ENCODE measurements around the gene C10orf67. TPM values are rescaled to one million over a fixed set of nuclear protein-coding genes. Genes with fewer than 3 reads are reported as not detected.
"Not testable (repeated sequence)": the region's sequence is repeated elsewhere in the genome, so short reads cannot be mapped to it uniquely, and the experiment has no call there.

The C10orf67 gene
- total and polyA plus RNA-seq, 2 of the 8 experiments (the other 6 are each of a cell fraction or from before 2014, with no cell fraction given) = 0.05 to 0.11 TPM

DNA sequence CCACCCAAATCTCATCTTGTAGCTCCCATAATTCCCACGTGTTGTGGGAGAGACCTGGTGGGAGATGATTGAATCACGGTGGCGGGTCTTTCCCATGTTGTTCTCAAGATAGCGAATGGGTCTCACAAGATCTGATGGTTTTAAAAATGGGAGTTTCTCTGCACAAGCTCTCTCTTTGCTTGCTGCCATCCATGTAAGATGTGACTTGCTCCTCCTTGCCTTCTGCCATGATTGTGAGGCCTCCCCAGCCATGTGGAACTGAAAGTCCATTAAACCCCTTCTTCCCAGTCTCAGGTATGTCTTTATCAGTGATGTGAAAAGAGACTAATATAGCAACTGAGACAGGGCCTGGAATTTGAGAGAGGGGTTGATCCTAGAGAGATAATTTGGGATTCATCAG, 91.7 kb downstream of the C10orf67 start:
- H3K79me2 ChIP-seq (ENCODE audit: control insufficient read depth in 1 of 2, insufficient read depth in 2 of 2, low read length in 2 of 2); H2BK12ac ChIP-seq (ENCODE audit: low read depth, low read length); H4K91ac ChIP-seq (replicated peaks; ENCODE audit: insufficient read length, low read length); H2BK20ac ChIP-seq (ENCODE audit: low read length); H3K18ac ChIP-seq (ENCODE audit: extremely low read depth, low read length); H4K5ac ChIP-seq (ENCODE audit: insufficient read length, low read depth, low read length); H2BK120ac ChIP-seq (replicated peaks; ENCODE audit: low read depth, low read length); H3K9me3 ChIP-seq (ENCODE audit: insufficient read depth in 2 of 2, low read depth in 1 of 2, low read length in 1 of 2); H3K4me2 ChIP-seq (ENCODE audit: insufficient read depth in 1 of 2, low read depth in 2 of 2, low read length in 2 of 2); H2BK5ac ChIP-seq (ENCODE audit: low read depth, low read length); H2AK5ac ChIP-seq (ENCODE audit: low read depth, low read length); H2BK15ac ChIP-seq (ENCODE audit: low read length); H2AFZ ChIP-seq (ENCODE audit: low read length); H3K9ac ChIP-seq (replicated peaks in 1 of 4; ENCODE audit: extremely low read depth in 1 of 4, low read depth in 3 of 4, low read length in 3 of 4); H3K56ac ChIP-seq (replicated peaks; ENCODE audit: insufficient read length, low read depth, low read length); H3K23ac ChIP-seq (ENCODE audit: insufficient read length); DNase-seq (ENCODE audit: low read depth in 1 of 2, low spot score in 2 of 2); H3K27me3 ChIP-seq (replicated peaks in 1 of 4; ENCODE audit: control insufficient read depth in 3 of 4, extremely low read depth in 1 of 4, insufficient read depth in 3 of 4, low read length in 3 of 4); FAIRE-seq; CTCF ChIA-PET (ENCODE audit: partially characterized antibody); H3K79me1 ChIP-seq (ENCODE audit: low read depth, low read length); POLR2A ChIA-PET (ENCODE audit: partially characterized antibody); H3K4me1 ChIP-seq (replicated peaks in 1 of 4; ENCODE audit: control insufficient read depth in 3 of 4, insufficient read depth in 4 of 4, low read length in 3 of 4); H3K23me2 ChIP-seq (ENCODE audit: low read depth, low read length); H4K8ac ChIP-seq (ENCODE audit: extremely low read depth, insufficient read depth, low read length); H3K27ac ChIP-seq (ENCODE audit: low read depth, low read length); H3K4ac ChIP-seq (replicated peaks; ENCODE audit: insufficient read length, low read depth, low read length); H3K4me3 ChIP-seq (ENCODE audit: extremely low read depth in 1 of 4, insufficient read depth in 2 of 4, low read depth in 3 of 4, low read length in 4 of 4); H4K20me1 ChIP-seq (replicated peaks in 1 of 2; ENCODE audit: control insufficient read depth in 1 of 2, insufficient read depth in 2 of 2, low read length in 2 of 2); H3K14ac ChIP-seq (ENCODE audit: insufficient read length); H3K36me3 ChIP-seq (ENCODE audit: control insufficient read depth in 2 of 4, insufficient read depth in 4 of 4, low read length in 3 of 4): not testable (repeated sequence)
- WGBS, 2 experiments (ENCODE audit: extremely low coverage in 1 of 2, insufficient coverage in 1 of 2, insufficient read length in 1 of 2, insufficient replicate concordance in 2 of 2, low coverage in 1 of 2, low lambda C conversion rate in 2 of 2, missing lambda C conversion rate in 1 of 2) = 88% methylated on average over 4 of the region's 4 CpGs; no CpG with 5 or more reads in 1 of the 2 experiments

DNA sequence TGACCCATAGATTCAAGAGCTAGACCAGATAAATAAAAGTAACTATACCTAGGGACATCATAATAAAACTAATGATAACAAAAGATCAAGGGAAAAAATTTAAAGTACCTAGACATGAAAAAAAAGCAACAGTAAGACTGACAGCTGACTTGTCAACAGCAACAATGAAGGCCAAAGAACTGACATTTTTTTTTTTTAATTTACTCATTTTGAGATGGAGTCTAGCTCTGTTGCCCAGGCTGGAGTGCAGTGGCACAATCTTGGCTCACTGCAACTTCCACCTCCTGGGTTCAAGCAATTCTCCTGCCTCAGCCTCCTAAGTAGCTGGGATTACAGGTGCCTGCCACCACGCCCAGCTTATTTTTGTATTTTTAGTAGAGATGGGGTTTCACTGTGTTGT, 102.8 kb downstream of the C10orf67 start:
- H3K79me2 ChIP-seq (ENCODE audit: control insufficient read depth in 1 of 2, insufficient read depth in 2 of 2, low read length in 2 of 2); H3K27me3 ChIP-seq (replicated peaks in 1 of 4; ENCODE audit: control insufficient read depth in 3 of 4, extremely low read depth in 1 of 4, insufficient read depth in 3 of 4, low read length in 3 of 4); H3K36me3 ChIP-seq (ENCODE audit: control insufficient read depth in 2 of 4, insufficient read depth in 4 of 4, low read length in 3 of 4); H3K4me2 ChIP-seq (ENCODE audit: insufficient read depth in 1 of 2, low read depth in 2 of 2, low read length in 2 of 2); H3K23me2 ChIP-seq (ENCODE audit: low read depth, low read length); H3K27ac ChIP-seq (ENCODE audit: low read depth, low read length); H4K8ac ChIP-seq (ENCODE audit: extremely low read depth, insufficient read depth, low read length); H2BK120ac ChIP-seq (replicated peaks; ENCODE audit: low read depth, low read length); H4K5ac ChIP-seq (ENCODE audit: insufficient read length, low read depth, low read length); H3K9ac ChIP-seq (replicated peaks in 1 of 4; ENCODE audit: extremely low read depth in 1 of 4, low read depth in 3 of 4, low read length in 3 of 4); POLR2A ChIA-PET (ENCODE audit: partially characterized antibody); H3K4ac ChIP-seq (replicated peaks; ENCODE audit: insufficient read length, low read depth, low read length); DNase-seq (ENCODE audit: low read depth in 1 of 2, low spot score in 2 of 2); H3K18ac ChIP-seq (ENCODE audit: extremely low read depth, low read length); H4K20me1 ChIP-seq (replicated peaks in 1 of 2; ENCODE audit: control insufficient read depth in 1 of 2, insufficient read depth in 2 of 2, low read length in 2 of 2); H3K23ac ChIP-seq (ENCODE audit: insufficient read length); H2BK12ac ChIP-seq (ENCODE audit: low read depth, low read length); H3K79me1 ChIP-seq (ENCODE audit: low read depth, low read length); H3K4me3 ChIP-seq (ENCODE audit: extremely low read depth in 1 of 4, insufficient read depth in 2 of 4, low read depth in 3 of 4, low read length in 4 of 4); H3K56ac ChIP-seq (replicated peaks; ENCODE audit: insufficient read length, low read depth, low read length); H4K91ac ChIP-seq (replicated peaks; ENCODE audit: insufficient read length, low read length); H2AFZ ChIP-seq (ENCODE audit: low read length); H3K4me1 ChIP-seq (replicated peaks in 1 of 4; ENCODE audit: control insufficient read depth in 3 of 4, insufficient read depth in 4 of 4, low read length in 3 of 4); H2BK15ac ChIP-seq (ENCODE audit: low read length); H2AK5ac ChIP-seq (ENCODE audit: low read depth, low read length); FAIRE-seq; H3K14ac ChIP-seq (ENCODE audit: insufficient read length); H2BK20ac ChIP-seq (ENCODE audit: low read length); H3K9me3 ChIP-seq (ENCODE audit: insufficient read depth in 2 of 2, low read depth in 1 of 2, low read length in 1 of 2); H2BK5ac ChIP-seq (ENCODE audit: low read depth, low read length): not testable (repeated sequence)
- CTCF ChIA-PET (ENCODE audit: partially characterized antibody) = interaction anchor here (0.7 to 1.7 kb wide), 3 partner anchors 8 to 84 kb away, joined by 3 to 5 read pairs (median 3); no protein-coding TSS in a partner anchor
- 73% methylated on average over 1 of the region's 1 CpG; no CpG with 5 or more reads in 1 of the 2 experiments for WGBS, 2 experiments (ENCODE audit: extremely low coverage in 1 of 2, insufficient coverage in 1 of 2, insufficient read length in 1 of 2, insufficient replicate concordance in 2 of 2, low coverage in 1 of 2, low lambda C conversion rate in 2 of 2, missing lambda C conversion rate in 1 of 2)

Data from H1 (cell line).